KBM-7 (cell line): ENCODE results near the gene NKG7.

Source experiments
- DNase-seq: peaks from one replicate; pipeline ENCODE4 v3.0.0-alpha.2; 2015
- in situ Hi-C: fragments of 300-500 bp; cut with MboI; formaldehyde crosslinking; loops from 2 replicates; pipeline ENCODE4 v1.14.3; 2020; ENCODE audit warnings: low sequenced_read_pairs, low pct_unique_long_range_greater_than_20kb, mixed read lengths

Gene NKG7

GRCh38 chr19:51325161-51325976 lies 47.1 kb downstream of the NKG7 start:
- in situ Hi-C loops: no loop called here
- no peak for DNase-seq

DNA sequence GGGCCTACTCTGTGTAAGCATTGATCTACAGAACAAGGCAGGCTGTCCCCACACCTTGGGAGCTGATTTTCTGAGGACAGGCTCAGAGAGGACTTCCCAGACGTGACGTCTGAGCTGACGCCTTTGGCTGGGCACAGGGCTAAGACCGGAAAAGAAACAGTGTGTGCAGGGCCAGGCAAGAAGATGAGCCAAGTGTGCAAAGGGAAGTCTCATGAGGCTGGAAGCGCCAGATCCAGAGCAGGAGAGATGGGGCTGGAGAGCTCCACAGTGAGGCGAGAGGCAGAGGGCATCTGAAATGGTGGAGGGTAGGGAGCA lies 48.3 kb downstream of the NKG7 start:
- in situ Hi-C loops: no loop called here
- DNase-seq: no peak

- no peak for DNase-seq
- in situ Hi-C loops: no loop called here
Observed at GRCh38 chr19:51323481-51324166, 48.8 kb downstream of the NKG7 start.

DNA sequence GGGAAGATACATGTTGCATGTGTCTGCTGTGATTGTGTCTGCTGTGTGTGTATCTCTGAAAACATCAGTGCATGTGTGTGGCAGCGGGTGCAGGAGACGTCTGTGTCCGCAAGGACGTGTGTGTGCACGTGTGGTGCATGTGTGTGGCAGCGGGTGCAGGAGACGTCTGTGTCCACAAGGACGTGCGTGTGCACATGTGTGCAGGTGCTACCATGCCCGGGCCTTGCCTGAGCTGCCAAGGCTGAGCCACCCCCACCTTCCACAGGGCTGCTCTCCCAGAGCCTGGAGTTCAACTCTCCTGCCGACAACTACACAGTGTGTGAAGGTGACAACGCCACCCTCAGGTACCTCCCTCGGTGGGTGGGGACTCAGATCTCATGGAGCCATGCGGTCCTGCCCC lies 50.7 kb downstream of the NKG7 start:
- no peak for DNase-seq
- in situ Hi-C loops: no loop called here
